Fibroblast of lung (primary cell): ENCODE results near the gene KIF16B.

Source experiments
- CTCF ChIP-seq, 2 donors: IDR thresholded peaks in 1 of 2; conservative IDR thresholded peaks in 1 of 2; 1 replicate in 1 of 2; 2 replicates in 1 of 2; pipeline ENCODE4 v1.5.1; 2011 to 2012; ENCODE audit warnings: low read length in 2 of 2, control low read depth in 1 of 2, inconsistent platforms in 1 of 2, low read depth in 1 of 2, mild to moderate bottlenecking in 1 of 2
- EZH2 ChIP-seq: IDR thresholded peaks from 2 replicates; pipeline ENCODE4 v1.5.1; 2012; ENCODE audit warnings: low read length, control low read depth, mild to moderate bottlenecking; ENCODE audit errors: missing control alignments

DNA sequence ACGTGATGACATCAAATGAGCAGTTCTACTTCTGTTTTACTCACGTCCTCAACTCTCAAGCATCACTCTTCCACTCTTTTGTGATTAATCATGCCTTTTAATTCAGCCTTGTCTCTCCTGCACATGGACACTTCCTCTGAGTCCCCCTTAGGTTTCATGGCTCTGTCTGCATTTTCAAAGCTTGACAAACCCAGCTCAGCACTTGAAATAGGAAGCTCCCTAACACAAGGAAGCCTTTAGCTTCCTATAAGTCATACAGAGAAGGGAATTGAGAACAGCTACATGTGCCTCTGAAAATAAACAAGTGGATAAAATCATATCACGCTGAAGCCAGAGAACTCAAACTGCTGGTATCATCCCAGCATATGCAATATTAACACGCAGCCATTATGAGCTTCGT is 21.2 kb downstream of the KIF16B start:
- TF ChIP-seq CTCF (conservative IDR thresholded peaks at IDR 0.05 in 1 of 2, IDR thresholded peaks at IDR 0.05 in 1 of 2; ENCODE audit: low read depth in 1 of 2, low read length in 2 of 2) (no peak), EZH2 (no peak)
